ENCODE measurements around the gene GAS7.

DNA sequence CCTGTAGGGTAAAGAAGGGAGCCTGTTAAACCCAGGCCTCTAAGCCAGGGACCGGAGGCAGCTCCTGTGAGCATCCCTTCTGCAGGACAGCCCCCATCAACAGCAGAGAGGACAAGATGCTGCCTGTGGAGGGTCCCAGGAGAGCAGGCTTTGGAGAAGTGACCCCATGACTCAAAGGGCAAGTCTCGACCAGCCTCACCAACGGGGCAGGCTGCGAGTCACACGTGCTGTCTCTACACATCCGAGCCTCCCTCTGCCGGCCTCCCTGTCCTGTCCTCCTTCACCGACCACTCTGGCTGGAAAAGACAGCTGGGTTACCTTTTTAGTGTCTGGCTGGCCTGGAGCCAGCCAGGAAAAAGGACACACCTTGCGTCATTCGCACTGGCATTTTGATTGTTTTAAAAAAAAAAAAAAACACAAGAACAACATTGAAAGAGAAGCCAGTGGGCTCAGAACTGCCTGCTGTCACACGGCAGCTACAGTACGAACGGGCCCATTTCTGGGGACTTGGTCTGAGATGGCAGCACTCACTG is 218.9 kb downstream of the GAS7 start:
- TF ChIP-seq, protein P1, sequence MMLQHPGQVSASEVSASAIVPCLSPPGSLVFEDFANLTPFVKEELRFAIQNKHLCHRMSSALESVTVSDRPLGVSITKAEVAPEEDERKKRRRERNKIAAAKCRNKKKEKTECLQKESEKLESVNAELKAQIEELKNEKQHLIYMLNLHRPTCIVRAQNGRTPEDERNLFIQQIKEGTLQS (IDR thresholded peaks at IDR 0.05) = no peak
- TF ChIP-seq CTCF (IDR thresholded peaks at IDR 0.05 in 2 of 3, conservative IDR thresholded peaks at IDR 0.05 in 1 of 3; ENCODE audit: borderline replicate concordance in 1 of 3, insufficient read depth in 1 of 3, low read depth in 2 of 3, low read length in 2 of 3) (no peak), POLR2A (IDR thresholded peaks at IDR 0.05; ENCODE audit: borderline replicate concordance, extremely low read depth, insufficient read depth, insufficient read length) (no peak), EZH2 (IDR thresholded peaks at IDR 0.05) (no peak)

All from HCT116 (cell line).